ENCODE results near the gene MLPH. TPM values are rescaled to one million over a fixed set of nuclear protein-coding genes. Genes with fewer than 3 reads are reported as not detected.

Gene MLPH
- total and polyA plus RNA-seq, 5 donors = 57.8 to 189 (median 138) TPM

DNA sequence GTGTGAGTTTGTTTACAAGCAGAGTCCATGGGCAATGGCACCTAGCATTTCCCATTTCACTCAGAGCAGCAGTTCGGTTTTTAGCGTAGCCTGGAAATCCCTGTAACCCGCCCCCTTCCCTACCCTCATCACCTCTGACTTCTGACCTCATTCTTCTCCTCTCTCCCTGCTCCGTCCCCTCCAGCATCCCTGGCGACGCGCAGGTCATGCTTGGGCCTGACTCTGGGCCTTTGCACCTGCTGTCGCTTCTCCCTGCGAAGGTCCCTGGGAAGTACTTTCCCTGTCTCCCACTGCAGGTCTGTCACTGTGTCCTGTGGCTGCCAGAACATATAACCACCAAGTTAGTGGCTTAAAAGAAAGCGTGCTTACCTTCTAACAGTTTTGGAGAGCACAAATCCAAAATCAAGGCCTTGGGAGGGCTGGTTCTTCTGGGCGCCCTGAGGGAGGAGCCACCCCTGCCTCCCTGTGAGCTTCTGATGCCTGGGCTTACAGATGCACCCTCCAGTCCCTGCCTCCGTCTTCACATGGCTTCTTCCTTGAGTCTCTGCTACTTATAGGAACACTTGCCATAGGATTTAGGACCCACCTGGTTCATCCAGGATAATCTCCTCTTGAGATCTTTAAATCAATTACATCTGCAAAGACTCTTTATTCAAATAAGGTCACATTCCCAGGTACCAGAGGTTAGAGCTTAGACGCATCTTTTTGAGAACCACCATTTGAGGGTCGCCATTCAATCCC, 111.6 kb downstream of the MLPH start:
- WGBS = 92% methylated on average over 14 of the region's 14 CpGs
- peaks cover 13% of the 10 kb centered on the region for H3K4me1 ChIP-seq (ENCODE audit: control insufficient read depth, insufficient read depth, low read length)
- DNase-seq = no peak
- no peaks in the 10 kb centered on the region for H3K9me3 ChIP-seq (ENCODE audit: control insufficient read depth, low read length)
- no peak overlapping the region for H3K4me3 ChIP-seq (ENCODE audit: low read length)
- H3K27ac ChIP-seq (ENCODE audit: low read length) = no peak overlapping the region
- intact Hi-C loops (cut with DNase I) = no loop called here
- ATAC-seq = no peak
- no peaks in the 10 kb centered on the region for H3K27me3 ChIP-seq (ENCODE audit: control insufficient read depth, insufficient read depth)

DNA sequence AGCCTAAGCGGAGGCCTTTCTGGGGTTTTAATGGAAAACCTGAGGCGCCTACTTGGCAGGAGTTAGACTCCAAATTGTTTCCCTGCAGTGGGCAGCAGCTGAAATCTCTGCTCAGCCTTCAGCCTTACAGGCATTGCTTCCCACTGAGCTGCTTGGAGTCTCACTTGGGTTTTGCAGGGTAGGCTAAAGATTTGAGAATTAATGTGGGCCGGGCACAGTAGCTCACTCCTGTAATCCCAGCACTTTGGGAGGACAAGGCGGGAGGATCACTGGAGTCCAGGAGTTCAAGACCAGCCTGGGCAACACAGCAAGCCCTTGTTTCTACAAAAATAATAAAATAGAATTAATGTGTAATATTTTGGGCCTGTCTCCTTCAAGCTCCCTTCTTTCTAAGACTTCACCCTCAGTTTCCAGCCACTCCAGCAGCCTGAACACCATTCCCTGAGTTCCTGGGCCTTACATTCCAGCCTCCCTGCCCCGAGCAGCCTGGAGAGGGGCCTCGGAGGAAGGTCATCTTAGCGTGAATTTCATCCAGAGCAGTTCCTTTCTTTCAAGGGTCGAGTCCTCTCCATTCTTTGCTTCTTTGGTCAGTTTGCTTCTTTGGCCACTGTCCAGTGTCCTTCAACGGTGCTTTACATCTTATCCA, 112.5 kb downstream of the MLPH start:
- H3K27ac ChIP-seq (ENCODE audit: low read length) = peak overlapping the region; percentile 16
- no peak for ATAC-seq
- H3K9me3 ChIP-seq (ENCODE audit: control insufficient read depth, low read length) = no peaks in the 10 kb centered on the region
- peak overlapping the region; percentile 8 for H3K4me3 ChIP-seq (ENCODE audit: low read length)
- no peak for DNase-seq
- WGBS = 70% methylated on average over 9 of the region's 9 CpGs
- peaks cover 12% of the 10 kb centered on the region for H3K4me1 ChIP-seq (ENCODE audit: control insufficient read depth, insufficient read depth, low read length)
- no peaks in the 10 kb centered on the region for H3K27me3 ChIP-seq (ENCODE audit: control insufficient read depth, insufficient read depth)
- intact Hi-C loops (cut with DNase I) = loop anchor here in 1 of 4 donors (5.0 kb wide), 1 partner anchor 148 kb away; no protein-coding TSS in a partner anchor

DNA sequence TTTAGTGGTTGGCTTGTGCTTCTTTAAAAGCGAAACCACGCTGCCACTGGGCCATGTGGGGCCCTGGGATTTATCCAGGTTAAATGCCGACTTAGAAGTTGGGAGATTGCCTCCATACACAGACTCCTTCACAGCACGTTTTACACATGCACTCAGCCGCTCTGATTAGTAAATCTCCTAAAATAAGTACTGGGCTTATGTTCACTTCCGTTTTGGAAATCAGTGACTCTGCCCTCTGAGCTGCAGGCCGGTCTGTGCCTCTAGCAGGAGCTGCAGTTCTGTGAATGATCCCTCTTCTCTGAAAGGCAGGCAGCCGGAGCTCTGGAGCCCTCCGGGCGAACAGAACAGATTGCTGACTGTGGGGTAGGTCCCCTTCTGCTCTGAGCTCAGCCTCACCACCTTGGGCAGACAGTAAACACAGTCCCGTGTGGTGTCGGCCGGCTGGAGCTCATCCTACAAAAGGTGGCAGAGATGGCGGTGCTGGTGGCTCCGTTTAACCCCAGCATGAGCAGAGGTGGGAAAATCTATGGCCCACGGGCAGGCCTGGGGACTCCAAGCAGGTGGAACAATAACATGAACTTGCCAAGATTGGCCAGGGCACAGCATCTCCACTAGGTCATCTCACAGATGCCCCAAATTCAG, 113.3 kb downstream of the MLPH start:
- peaks cover 12% of the 10 kb centered on the region for H3K4me1 ChIP-seq (ENCODE audit: control insufficient read depth, insufficient read depth, low read length)
- ATAC-seq = peak; percentile 72 to 76

DNA sequence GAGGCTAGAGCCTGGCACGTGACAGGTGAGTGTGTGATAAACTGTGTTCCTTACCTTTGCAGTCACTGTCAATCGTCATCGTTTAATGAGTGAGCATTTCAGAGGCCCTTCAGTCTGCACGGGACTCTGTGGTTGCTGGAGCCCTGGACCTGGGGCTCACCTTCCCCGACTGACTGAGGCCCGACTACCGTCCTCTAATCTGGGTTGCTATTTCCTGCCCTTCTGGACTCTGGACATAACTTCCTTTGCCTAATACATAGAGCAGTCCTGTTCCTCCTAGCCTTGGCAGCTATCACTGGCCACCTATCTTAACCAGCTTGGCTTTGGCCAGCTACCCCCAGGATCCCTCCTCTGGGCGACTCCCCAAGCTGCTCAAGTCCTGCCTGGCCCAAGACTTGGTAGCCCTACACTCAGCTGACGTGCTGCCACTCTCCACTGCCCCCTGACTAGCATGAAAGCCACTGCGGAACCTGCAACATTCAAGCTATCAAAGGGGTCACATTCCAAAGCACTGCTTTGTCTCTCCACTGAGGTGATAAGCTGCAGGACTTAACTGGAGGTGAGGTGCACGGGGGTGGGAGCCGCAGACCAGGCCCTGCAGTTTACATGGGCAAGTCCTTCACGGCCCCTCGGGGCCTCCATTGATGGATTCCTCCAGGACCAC, 114.5 kb downstream of the MLPH start:
- Histone ChIP-seq H3K27ac (ENCODE audit: low read length) (no peak overlapping the region), H3K4me3 (ENCODE audit: low read length) (no peak overlapping the region), H3K9me3 (ENCODE audit: control insufficient read depth, low read length) (no peaks in the 10 kb centered on the region), H3K27me3 (ENCODE audit: control insufficient read depth, insufficient read depth) (no peaks in the 10 kb centered on the region), H3K4me1 (ENCODE audit: control insufficient read depth, insufficient read depth, low read length) (peaks cover 12% of the 10 kb centered on the region)
- intact Hi-C loops (cut with DNase I) = loop anchor here in 1 of 4 donors (5.0 kb wide), 1 partner anchor 146 kb away; no protein-coding TSS in a partner anchor
- peak in 1 of 3 donors; percentile 35 for DNase-seq
- peak; percentile 5 to 17 for ATAC-seq
- 73% methylated on average over 14 of the region's 14 CpGs for WGBS

More for the DNA sequence above, 113.3 kb downstream of the MLPH start:
- Histone ChIP-seq H3K27ac (ENCODE audit: low read length) (peak overlapping the region; percentile 68), H3K4me3 (ENCODE audit: low read length) (peak overlapping the region; percentile 8), H3K27me3 (ENCODE audit: control insufficient read depth, insufficient read depth) (no peaks in the 10 kb centered on the region), H3K9me3 (ENCODE audit: control insufficient read depth, low read length) (no peaks in the 10 kb centered on the region)
- 24% methylated on average over 16 of the region's 16 CpGs for WGBS
- DNase-seq = peak; percentile 59 to 84 (median 74)
- intact Hi-C loops (cut with DNase I) = loop anchor here in 1 of 4 donors (5.0 kb wide), 1 partner anchor 147 kb away; no protein-coding TSS in a partner anchor

DNA sequence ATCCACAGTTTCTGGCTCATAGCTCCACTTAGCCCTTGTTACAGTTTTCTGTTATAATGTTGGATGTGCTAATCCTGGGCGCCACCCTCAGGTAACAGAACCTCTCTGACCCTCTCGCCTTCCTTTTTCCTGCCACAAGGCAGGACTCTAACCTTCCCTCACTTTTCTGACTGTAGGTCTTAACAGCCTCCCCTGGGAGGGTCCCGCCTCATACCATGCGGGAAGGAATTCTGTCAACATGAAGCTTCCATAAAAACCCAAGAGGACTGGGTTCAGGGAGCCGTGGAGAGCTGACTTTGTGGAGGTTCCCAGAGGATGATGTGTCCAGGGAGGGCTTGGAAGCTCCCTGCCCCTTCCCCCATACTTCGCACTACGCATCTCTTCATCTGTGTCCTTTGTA, 115.4 kb downstream of the MLPH start:
- Histone ChIP-seq H3K4me1 (ENCODE audit: control insufficient read depth, insufficient read depth, low read length) (peaks cover 12% of the 10 kb centered on the region), H3K27me3 (ENCODE audit: control insufficient read depth, insufficient read depth) (no peaks in the 10 kb centered on the region), H3K4me3 (ENCODE audit: low read length) (no peak overlapping the region), H3K9me3 (ENCODE audit: control insufficient read depth, low read length) (no peaks in the 10 kb centered on the region), H3K27ac (ENCODE audit: low read length) (no peak overlapping the region)
- ATAC-seq = no peak
- intact Hi-C loops (cut with DNase I) = loop anchor here in 1 of 4 donors (5.0 kb wide), 1 partner anchor 145 kb away; no protein-coding TSS in a partner anchor
- WGBS = 93% methylated on average over 7 of the region's 7 CpGs
- no peak for DNase-seq

DNA sequence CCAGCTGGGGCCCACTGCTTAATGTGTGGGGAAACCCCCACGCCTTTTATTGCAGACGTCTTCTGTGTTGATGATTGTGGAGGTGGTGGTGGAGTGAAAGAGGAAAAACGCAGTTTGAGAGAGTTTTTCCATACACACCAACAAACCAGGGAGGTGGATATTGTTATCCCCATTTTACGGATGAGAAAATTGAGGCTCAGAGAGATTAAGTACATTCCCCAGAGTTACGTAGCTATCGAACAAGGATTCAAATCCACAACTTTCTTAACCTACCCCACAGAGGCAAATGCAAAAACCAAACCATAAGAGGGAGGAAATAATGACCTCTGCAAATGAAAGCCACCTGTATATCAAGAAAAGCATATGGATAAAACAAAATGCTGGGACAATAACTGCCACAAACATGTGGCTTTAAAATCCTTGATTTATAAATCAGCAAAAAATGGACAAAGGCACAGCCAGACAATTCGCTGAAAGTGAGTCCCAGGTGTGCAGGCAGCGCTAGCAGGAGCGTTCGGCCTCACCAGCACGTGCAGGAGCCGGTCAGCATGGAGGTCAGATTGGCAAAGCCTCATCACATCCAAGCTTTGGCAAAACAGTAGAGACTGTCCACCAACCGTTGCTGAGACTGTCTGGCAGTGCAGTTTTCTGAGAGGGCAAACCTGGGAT, 116.1 kb downstream of the MLPH start:
- intact Hi-C loops (cut with DNase I) = loop anchor here in 1 of 4 donors (5.0 kb wide), 1 partner anchor 144 kb away; no protein-coding TSS in a partner anchor
- Histone ChIP-seq H3K9me3 (ENCODE audit: control insufficient read depth, low read length) (no peaks in the 10 kb centered on the region), H3K4me3 (ENCODE audit: low read length) (no peak overlapping the region), H3K27me3 (ENCODE audit: control insufficient read depth, insufficient read depth) (no peaks in the 10 kb centered on the region), H3K27ac (ENCODE audit: low read length) (no peak overlapping the region), H3K4me1 (ENCODE audit: control insufficient read depth, insufficient read depth, low read length) (peaks cover 12% of the 10 kb centered on the region)
- ATAC-seq = no peak
- 80% methylated on average over 13 of the region's 13 CpGs for WGBS
- no peak for DNase-seq

DNA sequence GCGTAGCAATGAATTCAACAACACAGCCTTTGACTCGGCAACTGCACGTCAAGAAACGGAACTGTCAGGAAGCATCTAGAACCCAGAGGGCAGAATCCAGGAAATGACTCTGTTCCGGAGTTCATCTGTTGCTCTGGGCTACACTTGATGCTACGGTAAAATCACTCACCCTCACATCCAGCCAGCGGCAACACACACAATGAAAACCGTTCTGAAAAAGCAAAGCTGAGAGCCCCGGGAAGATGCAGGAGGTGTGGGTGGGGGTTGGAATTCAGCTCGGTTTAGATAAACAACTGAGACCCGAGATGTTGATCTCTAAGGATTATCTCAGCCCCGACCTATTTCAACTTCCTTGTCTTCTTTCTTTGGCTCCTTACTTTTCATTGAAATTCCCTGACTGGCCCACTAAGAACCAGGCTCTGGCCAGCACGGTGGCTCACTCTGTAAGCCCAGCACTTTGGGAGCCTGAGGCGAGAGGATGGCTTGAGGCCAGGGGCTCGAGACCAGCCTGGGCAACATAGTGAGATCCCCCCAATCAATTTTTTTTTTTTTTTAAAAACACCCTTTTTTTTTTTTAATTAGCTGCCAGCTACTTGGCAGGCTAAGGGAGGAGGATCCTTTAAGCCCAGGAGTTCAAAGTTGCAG, 116.8 kb downstream of the MLPH start:
- Histone ChIP-seq H3K27me3 (ENCODE audit: control insufficient read depth, insufficient read depth) (no peaks in the 10 kb centered on the region), H3K9me3 (ENCODE audit: control insufficient read depth, low read length) (no peaks in the 10 kb centered on the region), H3K27ac (ENCODE audit: low read length) (no peak overlapping the region), H3K4me3 (ENCODE audit: low read length) (no peak overlapping the region), H3K4me1 (ENCODE audit: control insufficient read depth, insufficient read depth, low read length) (peaks cover 12% of the 10 kb centered on the region)
- ATAC-seq (peak; percentile 56 to 84), DNase-seq (peak in 1 of 3 donors; percentile 57)
- intact Hi-C loops (cut with DNase I) = loop anchor here in 1 of 4 donors (5.0 kb wide), 1 partner anchor 143 kb away; no protein-coding TSS in a partner anchor
- 36% methylated on average over 15 of the region's 15 CpGs for WGBS

DNA sequence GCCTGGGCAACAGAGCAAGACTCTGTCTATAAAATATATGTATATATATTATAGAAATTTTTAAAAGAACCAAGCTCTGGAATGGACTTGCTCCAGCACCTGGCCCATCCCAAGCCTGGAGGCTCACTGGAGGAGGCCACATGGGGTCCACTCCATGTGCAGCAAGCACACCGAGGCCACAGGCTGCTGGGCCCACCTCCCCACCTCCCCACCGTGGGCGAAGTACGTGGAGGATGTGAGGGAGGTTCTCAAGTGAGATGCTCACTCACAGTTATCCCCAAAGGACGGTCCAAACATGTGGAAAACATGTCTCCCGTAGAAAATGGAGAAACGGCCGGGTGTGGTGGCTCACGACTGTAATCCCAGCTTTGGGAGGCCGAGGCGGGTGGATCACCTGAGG, 117.3 kb downstream of the MLPH start:
- intact Hi-C loops (cut with DNase I) = loop anchor here in 1 of 4 donors (5.0 kb wide), 1 partner anchor 143 kb away; no protein-coding TSS in a partner anchor
- H3K4me3 ChIP-seq (ENCODE audit: low read length) = no peak overlapping the region
- DNase-seq (no peak), ATAC-seq (no peak)
- no peaks in the 10 kb centered on the region for H3K27me3 ChIP-seq (ENCODE audit: control insufficient read depth, insufficient read depth)
- H3K9me3 ChIP-seq (ENCODE audit: control insufficient read depth, low read length) = no peaks in the 10 kb centered on the region
- H3K27ac ChIP-seq (ENCODE audit: low read length) = no peak overlapping the region
- H3K4me1 ChIP-seq (ENCODE audit: control insufficient read depth, insufficient read depth, low read length) = peaks cover 12% of the 10 kb centered on the region
- WGBS = 85% methylated on average over 11 of the region's 11 CpGs

All from right cardiac atrium (tissue), 5 donors.